Measurements from ENCODE around the gene HSD17B2.
"Not testable (repeated sequence)": the region's sequence is repeated elsewhere in the genome, so short reads cannot be mapped to it uniquely, and the experiment has no call there.

HSD17B2 gene

DNA sequence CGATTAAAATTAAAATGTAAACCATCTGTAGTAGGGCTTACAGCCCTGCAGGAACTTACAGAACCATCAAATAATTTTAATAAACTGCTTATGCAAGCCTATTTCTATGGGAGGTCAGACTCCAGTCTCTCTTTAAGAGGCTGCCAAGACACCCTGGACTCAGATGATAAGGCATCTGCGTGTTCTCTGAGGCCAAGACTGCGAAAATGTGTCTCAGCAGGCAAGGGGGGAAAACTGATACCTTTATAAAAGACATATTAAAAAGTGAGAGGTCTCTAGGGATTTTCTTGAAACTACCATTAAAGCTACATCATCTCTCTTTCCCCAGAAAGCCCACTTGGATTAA lies 102.7 kb downstream of the HSD17B2 start:
- DNase-seq: no peak

DNA sequence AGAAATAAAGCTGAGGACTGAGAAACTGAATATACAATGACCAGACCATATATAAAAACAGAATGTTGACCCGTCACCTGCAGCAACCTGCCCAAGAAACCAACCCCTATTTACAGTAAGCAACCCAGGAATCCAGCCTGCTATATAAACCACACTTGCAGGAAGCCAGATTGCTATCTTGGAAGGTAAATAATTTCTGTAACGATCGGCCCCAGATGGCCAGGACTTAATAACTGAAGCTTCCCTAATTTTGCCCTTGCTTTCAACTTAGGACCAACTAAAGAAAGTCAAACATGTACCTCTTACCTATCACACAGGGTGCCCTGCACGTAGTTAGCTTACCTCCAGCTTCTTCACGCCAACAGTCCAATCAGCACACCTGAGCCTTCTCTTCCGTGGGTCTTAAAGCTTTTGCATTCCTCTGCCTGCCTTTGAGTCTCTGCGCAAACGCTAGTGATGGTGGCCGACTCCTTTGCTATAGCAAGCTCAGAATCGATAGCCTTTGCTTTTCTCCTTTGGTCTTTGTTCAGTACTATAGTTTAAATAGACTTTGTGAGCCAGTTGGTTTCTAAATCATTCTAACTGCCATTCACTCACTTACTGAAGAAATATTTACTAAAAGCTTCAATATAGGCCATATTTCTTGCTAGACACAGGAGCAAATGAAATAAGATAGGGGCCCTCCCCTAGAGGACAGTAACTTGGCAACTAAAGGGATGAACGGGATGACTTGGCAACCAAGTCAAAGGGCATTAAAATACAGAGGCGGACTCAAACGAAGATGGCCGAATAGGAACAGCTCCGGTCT lies 103.6 kb downstream of the HSD17B2 start:
- DNase-seq: no peak

DNA sequence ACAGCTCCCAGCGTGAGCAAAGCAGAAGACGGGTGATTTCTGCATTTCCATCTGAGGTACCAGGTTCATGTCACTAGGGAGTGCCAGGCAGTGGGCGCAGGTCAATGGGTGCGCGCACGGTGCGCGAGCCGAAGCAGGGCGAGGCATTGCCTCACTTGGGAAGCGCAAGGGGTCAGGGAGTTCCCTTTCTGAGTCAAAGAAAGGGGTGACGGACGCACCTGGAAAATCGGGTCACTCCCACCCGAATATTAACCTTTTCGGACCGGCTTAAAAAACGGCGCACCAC lies 104.2 kb downstream of the HSD17B2 start:
- DNase-seq: not testable (repeated sequence)

DNA sequence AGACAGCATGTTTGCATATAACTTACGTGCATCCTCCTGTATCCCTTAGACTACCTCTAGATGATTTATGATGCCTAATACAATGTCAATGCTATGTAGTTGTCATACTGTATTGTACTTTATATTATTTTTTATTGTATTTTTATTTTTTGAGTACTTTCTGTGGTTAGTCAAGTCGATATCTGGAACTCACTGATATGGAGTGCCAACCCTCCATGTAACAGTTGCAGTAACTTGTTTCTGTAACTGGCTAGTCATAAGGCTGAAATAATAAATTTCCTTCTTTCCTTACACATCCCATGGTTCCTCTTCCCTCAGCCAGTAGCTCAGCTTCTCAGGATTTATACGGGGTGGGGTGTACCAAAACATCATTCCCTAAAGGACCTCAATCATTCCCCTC lies 111.5 kb downstream of the HSD17B2 start:
- no peak for DNase-seq

DNA sequence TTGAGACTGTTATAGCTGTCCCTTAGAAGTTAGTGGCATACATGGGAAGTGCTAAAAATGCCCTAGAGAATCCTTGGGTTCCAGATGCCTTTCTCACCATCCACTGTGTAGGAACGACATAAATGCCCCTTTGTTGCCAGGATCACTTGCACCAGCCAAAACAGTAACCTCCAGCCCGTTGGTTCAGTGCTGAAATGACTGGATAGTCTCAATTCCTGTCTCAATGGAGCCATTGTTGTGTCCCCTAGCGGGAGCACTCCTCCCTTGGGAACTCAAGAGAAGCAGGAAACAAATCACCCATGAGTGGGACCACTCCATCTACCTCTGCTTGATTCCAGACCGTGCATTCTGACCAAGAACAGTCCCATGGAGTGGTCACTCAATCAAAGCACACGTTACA lies 111.9 kb downstream of the HSD17B2 start:
- no peak for DNase-seq

DNA sequence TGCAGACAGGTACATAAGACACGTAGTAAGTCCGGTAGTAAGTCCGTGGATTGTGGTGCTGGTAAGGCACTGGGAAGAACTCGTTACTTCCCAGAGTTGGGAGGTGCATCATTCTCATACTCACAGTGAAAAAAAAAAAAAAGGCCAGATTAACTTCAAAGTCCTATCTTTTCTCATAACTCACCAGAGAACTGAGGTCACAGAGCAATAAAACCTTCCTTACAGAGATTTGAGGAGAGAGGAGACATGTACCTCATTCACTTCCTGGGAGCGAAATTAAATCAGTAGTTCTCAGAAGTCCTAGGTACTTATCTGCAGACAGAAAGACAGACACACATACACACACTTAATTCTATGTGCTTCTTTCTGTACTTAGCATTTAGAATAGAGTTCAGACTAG lies 112.5 kb downstream of the HSD17B2 start:
- no peak for DNase-seq
